KOPT-K1 (cell line): ENCODE results near the gene ISLR2.
A peak's percentile ranks its signal among the peaks of the same experiment; 100 is the strongest.
"Not testable (repeated sequence)": the region's sequence is repeated elsewhere in the genome, so short reads cannot be mapped to it uniquely, and the experiment has no call there.

Source experiments
- H3K27ac ChIP-seq: fragments of 200-600 bp; sonication (generic); 2 replicates; pipeline ENCODE4 v1.5.1; 2016; ENCODE audit warnings: antibody characterized with exemption, mild to moderate bottlenecking, low read depth, low read length; ENCODE audit not compliant: poor library complexity, severe bottlenecking
- H3K36me3 ChIP-seq: fragments of 200-600 bp; sonication (generic); 2 replicates; pipeline ENCODE4 v1.5.1; 2017; ENCODE audit warnings: antibody characterized with exemption, mild to moderate bottlenecking, low read length, moderate library complexity; ENCODE audit not compliant: insufficient read depth
- H3K9me3 ChIP-seq: fragments of 200-600 bp; sonication (generic); 2 replicates; pipeline ENCODE4 v1.5.1; 2017; ENCODE audit warnings: antibody characterized with exemption, low read length, mild to moderate bottlenecking; ENCODE audit not compliant: insufficient read depth, poor library complexity, severe bottlenecking

Gene ISLR2

GRCh38 chr15:74130155-74130848 lies at the start of gene ISLR2:
Gene ISLR2 (plus strand): TSS chr15:74130586. CDS start chr15:74132755, 2,169 bp downstream.
- no peak within 1 kb of the TSS for H3K27ac ChIP-seq
- peaks cover 9% of the 10 kb centered on the region for H3K9me3 ChIP-seq
- no peaks in the 10 kb centered on the region for H3K36me3 ChIP-seq

GRCh38 chr15:74082450-74082849 lies 47.9 kb upstream of the ISLR2 start, which contains the start of gene GOLGA6A:
Gene GOLGA6A (minus strand): TSS chr15:74082550. CDS start chr15:74082509, 41 bp downstream.
- not testable (repeated sequence) for H3K9me3 ChIP-seq, H3K36me3 ChIP-seq, H3K27ac ChIP-seq

- H3K36me3 ChIP-seq, H3K9me3 ChIP-seq, H3K27ac ChIP-seq: not testable (repeated sequence)
Observed at GRCh38 chr15:74094567-74094966, 35.8 kb upstream of the ISLR2 start.

- not testable (repeated sequence) for H3K9me3 ChIP-seq, H3K36me3 ChIP-seq, H3K27ac ChIP-seq
Observed at GRCh38 chr15:74095610-74096009, 34.8 kb upstream of the ISLR2 start.

- not testable (repeated sequence) for H3K36me3 ChIP-seq, H3K9me3 ChIP-seq, H3K27ac ChIP-seq
Observed at GRCh38 chr15:74096753-74097474, 33.5 kb upstream of the ISLR2 start.

GRCh38 chr15:74099963-74100733 lies 30.2 kb upstream of the ISLR2 start:
- H3K9me3 ChIP-seq, H3K27ac ChIP-seq: not testable (repeated sequence)

GRCh38 chr15:74108111-74108510 lies 22.3 kb upstream of the ISLR2 start:
- Histone ChIP-seq H3K36me3 (no peaks in the 10 kb centered on the region), H3K9me3 (no peaks in the 10 kb centered on the region), H3K27ac (no peak overlapping the region)

More at GRCh38 chr15:74099963-74100733, 30.2 kb upstream of the ISLR2 start:
- H3K36me3 ChIP-seq = not testable (repeated sequence)

- H3K36me3 ChIP-seq, H3K27ac ChIP-seq, H3K9me3 ChIP-seq: not testable (repeated sequence)
Observed at GRCh38 chr15:74108611-74109010, 21.8 kb upstream of the ISLR2 start.

- Histone ChIP-seq H3K27ac (no peak overlapping the region), H3K9me3 (no peaks in the 10 kb centered on the region), H3K36me3 (no peaks in the 10 kb centered on the region)
Observed at GRCh38 chr15:74109713-74110112, 20.7 kb upstream of the ISLR2 start.

GRCh38 chr15:74120426-74120825 lies 10.0 kb upstream of the ISLR2 start:
- Histone ChIP-seq H3K9me3 (no peaks in the 10 kb centered on the region), H3K27ac (no peak overlapping the region), H3K36me3 (no peaks in the 10 kb centered on the region)

GRCh38 chr15:74121039-74121438 lies 9.3 kb upstream of the ISLR2 start:
- Histone ChIP-seq H3K36me3 (no peaks in the 10 kb centered on the region), H3K9me3 (no peaks in the 10 kb centered on the region), H3K27ac (no peak overlapping the region)

GRCh38 chr15:74121858-74122257 lies 8.5 kb upstream of the ISLR2 start:
- Histone ChIP-seq H3K27ac (peak overlapping the region; percentile 59), H3K9me3 (no peaks in the 10 kb centered on the region), H3K36me3 (no peaks in the 10 kb centered on the region)

GRCh38 chr15:74122403-74123130 lies 7.8 kb upstream of the ISLR2 start:
- H3K27ac ChIP-seq = peak overlapping the region; percentile 59
- no peaks in the 10 kb centered on the region for H3K36me3 ChIP-seq
- H3K9me3 ChIP-seq = no peaks in the 10 kb centered on the region

GRCh38 chr15:74123131-74123429 lies 7.3 kb upstream of the ISLR2 start:
- Histone ChIP-seq H3K27ac (peak overlapping the region; percentile 59), H3K36me3 (no peaks in the 10 kb centered on the region)

GRCh38 chr15:74123658-74124057 lies 6.7 kb upstream of the ISLR2 start:
- H3K27ac ChIP-seq = peak overlapping the region; percentile 59
- H3K9me3 ChIP-seq = no peaks in the 10 kb centered on the region
- no peaks in the 10 kb centered on the region for H3K36me3 ChIP-seq

More at GRCh38 chr15:74123131-74123429, 7.3 kb upstream of the ISLR2 start:
- no peaks in the 10 kb centered on the region for H3K9me3 ChIP-seq
